Measurements from ENCODE around the gene SCYL1.

SCYL1 gene

DNA sequence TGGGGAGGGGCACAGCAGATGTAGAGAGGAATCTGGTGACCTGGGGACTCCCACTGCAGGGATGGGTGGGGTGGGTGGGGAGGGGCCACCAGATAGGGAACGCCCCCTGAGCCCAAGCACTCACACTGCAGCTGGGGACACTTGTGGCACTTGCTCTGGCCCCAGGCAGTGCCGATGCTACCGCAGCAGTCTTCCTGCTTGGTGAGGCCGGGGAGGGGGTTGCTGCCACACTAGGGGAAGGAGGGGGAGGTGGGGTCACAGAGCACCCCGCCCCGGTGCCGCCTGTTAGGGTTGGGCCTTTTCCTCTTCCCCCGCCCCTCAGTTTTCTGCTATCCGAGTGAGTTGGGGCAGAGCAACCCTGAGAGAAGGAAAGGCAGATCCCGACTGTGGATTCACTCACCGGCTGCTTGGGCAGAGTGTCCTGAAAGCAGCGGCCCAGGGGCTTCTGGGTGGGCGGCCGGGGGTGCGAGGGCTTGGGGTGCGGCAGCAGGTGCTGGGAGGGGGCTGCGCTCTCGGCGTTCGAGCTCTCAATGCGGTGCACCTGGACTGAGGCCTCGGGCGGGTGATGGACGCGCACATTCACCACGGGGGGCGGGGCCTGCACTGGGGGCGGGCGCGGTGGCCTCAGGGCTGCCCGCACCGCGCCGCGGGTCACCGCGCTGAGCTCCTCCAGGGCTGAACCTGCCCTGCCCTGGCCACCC is 28.6 kb downstream of the SCYL1 start:
- no peak for TF ChIP-seq CTCF (IDR thresholded peaks at IDR 0.05; ENCODE audit: extremely low read depth, missing control alignments)

GRCh38 chr11:65554057-65554818 is 29.4 kb downstream of the SCYL1 start:
- DNase-seq (ENCODE audit: low spot score) = no peak
- TF ChIP-seq CTCF (IDR thresholded peaks at IDR 0.05; ENCODE audit: extremely low read depth, missing control alignments) = no peak

More for the DNA sequence above, 28.6 kb downstream of the SCYL1 start:
- peak; percentile 71 for DNase-seq (ENCODE audit: low spot score)

DNA sequence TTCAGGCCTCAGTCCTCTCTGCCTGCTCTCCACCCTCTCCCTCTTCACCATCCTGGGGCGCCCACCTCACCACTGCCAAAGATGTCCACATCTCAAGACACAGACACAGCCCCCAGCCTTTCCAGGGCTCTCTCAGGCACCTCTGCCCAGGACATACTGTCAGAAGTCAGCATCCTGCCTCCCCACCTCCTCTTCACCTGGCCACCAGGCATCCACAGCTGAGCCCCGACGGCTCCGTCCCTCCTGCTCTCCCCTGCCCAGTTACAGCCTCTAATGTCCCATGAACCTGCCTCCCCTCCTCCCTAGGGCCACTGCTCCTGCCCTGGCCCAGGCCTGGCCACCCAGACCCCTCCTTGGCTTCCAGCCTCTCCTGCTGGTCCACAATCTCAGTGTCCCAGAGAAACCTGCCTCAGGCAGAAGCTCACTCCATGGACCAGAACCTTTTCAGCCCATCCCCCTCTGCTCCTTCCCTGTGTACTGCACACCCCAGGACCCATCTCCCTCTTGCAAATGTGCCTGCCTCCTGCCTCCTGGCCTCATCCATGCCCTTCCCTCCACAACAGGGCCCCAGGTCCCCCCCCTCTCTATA is 30.1 kb downstream of the SCYL1 start:
- no peak for TF ChIP-seq CTCF (IDR thresholded peaks at IDR 0.05; ENCODE audit: extremely low read depth, missing control alignments)
- no peak for DNase-seq (ENCODE audit: low spot score)

DNA sequence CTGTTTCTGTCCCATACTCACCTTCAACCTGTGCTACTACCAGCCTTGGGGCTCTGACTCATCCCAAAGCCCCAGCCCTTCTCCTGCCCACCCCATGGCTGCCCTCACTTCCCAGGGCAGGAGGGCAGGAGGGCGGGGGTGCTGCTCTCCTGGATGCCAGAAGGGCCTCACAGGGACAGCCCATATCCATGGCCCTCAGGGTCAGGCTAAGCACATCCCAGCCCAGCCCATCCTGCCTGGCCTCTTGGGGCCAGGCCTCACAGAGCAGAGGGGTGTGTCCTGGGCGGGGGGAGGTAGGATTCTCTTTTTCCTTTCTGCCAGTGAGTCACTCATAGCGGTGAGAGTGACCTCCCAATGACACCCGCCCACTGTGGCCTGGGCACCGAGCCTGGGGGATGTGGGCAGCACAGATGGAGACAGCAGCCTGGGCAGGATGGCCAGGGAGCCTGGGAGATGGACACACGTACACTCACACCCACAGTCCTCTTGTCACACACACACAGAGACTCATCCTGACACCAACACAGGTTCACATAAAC is 30.9 kb downstream of the SCYL1 start:
- DNase-seq (ENCODE audit: low spot score) = no peak
- no peak for TF ChIP-seq CTCF (IDR thresholded peaks at IDR 0.05; ENCODE audit: extremely low read depth, missing control alignments)

DNA sequence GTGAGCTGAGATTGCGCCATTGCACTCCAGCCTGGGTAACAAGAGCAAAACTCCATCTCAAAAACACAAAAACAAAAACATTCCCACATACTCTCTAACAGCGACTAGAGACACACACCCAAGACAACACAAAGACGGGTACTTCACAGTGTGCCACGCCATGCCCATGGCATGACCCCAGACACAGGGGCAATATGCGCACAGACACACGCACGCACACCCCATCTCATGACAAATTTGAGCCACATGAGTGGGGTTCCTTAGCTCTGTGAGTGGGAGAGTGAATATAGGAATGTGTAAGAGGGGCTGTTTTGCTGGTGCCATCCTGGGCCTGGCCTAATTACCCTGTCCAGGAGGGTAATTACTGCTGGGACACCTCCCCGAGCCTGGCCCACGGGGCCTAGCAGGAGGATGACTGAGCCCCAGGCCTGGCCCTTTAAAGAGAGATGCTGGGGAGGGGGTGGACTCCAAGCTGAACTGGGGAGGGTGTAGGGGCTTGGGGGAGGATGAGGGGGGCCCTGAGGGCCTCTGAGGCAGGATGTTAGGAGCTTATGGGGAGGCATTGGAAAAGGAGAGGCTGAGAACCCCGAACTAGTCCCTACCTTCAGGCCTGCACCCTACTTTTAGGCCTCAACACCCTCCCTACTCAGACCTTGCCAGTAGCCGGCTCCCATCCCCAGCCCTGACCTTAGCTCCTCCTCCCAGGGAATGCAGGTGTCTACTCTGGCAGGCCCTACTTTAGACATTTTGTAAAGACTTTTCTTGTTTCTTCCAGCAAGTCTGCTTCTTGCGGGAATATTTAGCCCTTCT is 31.8 kb downstream of the SCYL1 start:
- no peak for TF ChIP-seq CTCF (IDR thresholded peaks at IDR 0.05; ENCODE audit: extremely low read depth, missing control alignments)
- DNase-seq (ENCODE audit: low spot score) = no peak

- no peak for TF ChIP-seq CTCF (IDR thresholded peaks at IDR 0.05; ENCODE audit: extremely low read depth, missing control alignments)
Measured at GRCh38 chr11:65557280-65558001, 32.6 kb downstream of the SCYL1 start.

More at GRCh38 chr11:65557280-65558001, 32.6 kb downstream of the SCYL1 start:
- DNase-seq (ENCODE audit: low spot score) = no peak

Data from GM20000 (cell line).